Stimulated activated CD4-positive, alpha-beta T cell treated with anti-CD3 and anti-CD28 coated beads, Interleukin-15, amount 100 ng/mL, for 1 hour (primary cell): ENCODE data around the gene ADPGK.

Experiments used
- DNase-seq, 2 donors: peaks; one replicate each; pipeline ENCODE4 v3.0.0-alpha.2; 2020; ENCODE audit warnings: low read depth in 1 of 2, low spot score in 1 of 2

The ADPGK gene

DNA sequence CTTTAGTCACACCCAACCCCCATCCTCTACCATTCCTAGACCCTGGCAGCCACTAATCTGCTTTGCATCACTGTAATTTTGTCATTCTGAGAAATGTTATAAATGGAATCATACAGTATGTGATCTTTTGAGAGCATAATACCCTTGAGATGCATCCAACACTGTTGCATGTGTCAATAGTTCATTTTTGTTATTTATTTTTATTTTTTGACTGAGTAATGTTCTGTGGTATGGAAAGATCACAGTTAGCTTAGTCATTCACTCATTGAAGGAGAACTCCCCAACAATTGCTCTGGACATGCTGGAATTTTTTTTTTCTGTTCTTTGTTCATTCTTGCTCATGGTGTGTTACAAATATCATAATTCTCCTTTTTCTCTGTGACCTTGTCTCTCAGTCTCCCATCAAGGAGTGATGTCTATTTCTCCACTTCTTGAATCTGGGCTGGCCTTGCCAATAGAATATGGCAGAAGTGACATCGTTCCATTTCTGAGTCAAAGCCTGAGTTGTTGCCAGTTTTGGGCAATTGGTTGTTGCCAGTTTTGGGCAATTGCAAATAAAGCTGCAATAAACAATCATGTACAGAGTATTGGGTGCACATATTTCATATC is 6.8 kb upstream of the ADPGK start:
- DNase-seq: no peak

DNA sequence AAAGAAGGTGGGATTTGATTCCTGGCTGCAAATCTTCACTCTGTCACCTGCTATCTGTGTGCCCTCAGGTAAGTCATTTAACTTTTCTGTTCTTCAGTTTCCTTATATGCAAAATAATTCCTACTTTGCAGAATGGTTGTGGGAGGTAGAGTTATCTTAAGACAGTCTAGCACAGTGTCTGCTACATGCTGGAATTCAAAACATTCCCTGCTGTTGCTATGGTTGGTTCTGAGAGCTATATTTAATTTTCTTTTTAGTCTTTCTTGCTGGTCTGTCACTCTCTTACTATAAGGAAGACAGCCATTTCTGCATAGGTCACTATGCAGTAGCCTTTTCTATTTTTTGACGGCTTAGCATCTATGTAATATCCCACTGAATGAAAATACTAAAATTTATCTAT is 4.0 kb upstream of the ADPGK start:
- DNase-seq: no peak

DNA sequence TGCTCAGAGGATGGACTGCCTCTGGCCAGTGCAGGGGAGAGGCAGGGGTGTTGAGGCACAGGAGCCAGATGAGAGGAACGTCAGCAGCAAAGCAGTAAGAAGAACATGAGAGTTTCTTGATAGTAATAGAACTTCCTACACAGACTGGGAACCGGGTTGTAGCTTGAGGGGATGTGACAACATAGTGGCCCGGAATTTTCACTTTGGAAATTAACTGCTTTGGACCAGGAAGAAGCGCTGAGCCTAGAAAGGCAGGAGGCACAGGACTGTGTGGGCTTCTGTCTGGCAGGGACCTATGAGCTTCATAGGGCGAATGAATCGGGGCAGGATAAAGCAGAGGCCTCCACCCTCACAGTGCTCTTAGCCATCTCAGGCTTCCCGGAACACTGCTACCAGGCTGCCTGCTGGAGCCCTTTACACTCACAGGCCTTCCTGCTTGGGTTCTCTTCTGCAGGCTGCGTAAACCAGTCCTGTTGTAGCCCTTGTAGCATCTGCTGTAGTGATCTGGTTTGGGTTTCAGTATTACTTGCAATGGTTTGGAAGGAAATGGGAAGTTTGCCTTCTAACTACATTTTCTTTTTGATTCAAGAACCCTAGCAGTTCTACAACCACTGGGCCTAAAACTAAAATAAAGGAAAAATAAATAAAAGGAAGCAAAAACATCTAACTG is 3.3 kb upstream of the ADPGK start:
- no peak for DNase-seq

GRCh38 chr15:72786242-72786641 is 2.7 kb upstream of the ADPGK start:
- no peak for DNase-seq

DNA sequence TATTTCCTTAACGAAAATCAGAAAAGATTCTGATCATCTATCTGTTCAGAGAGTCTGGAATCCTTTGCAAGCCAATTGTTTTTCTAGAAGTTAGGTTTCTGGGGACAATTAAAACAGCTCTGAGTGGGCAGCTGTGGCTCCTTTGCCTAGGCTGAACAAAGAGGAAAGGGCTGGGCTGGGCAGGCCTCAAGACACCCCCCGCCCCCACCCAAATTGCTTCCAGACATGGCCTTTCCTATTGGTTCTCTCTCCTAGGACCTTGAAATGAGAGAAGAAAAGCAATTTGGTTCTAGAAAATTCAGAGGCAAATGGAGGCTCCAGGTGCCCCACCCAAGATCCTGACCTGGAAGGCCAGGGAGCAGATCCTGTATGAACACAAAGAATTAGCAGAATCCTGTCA is 2.3 kb upstream of the ADPGK start:
- DNase-seq: no peak

DNA sequence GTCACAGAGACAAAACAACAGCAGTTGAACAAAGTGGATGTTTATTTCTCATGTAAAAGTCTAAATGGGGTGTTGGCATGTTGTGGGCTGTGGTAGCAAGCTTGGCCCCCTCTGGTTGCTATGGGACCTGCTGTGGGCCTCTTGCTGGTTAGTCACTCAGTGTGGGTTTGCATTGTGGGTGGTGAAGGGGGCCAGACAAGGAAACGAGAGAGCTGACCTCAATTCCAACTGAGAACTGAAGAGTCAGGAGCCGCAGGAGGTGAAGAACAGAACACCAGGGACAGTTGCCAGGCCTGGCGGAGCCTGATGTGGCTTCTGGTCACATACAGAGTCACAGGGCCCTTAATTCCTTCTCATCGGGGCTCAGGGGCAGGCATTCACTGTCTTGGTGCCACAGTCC is 1.9 kb upstream of the ADPGK start:
- no peak for DNase-seq

GRCh38 chr15:72784456-72784876 is 908 bp upstream of the ADPGK start:
- DNase-seq: no peak

GRCh38 chr15:72783004-72783639 is 436 bp downstream of the ADPGK start:
- DNase-seq: peak in 1 of 2 donors; percentile 26

DNA sequence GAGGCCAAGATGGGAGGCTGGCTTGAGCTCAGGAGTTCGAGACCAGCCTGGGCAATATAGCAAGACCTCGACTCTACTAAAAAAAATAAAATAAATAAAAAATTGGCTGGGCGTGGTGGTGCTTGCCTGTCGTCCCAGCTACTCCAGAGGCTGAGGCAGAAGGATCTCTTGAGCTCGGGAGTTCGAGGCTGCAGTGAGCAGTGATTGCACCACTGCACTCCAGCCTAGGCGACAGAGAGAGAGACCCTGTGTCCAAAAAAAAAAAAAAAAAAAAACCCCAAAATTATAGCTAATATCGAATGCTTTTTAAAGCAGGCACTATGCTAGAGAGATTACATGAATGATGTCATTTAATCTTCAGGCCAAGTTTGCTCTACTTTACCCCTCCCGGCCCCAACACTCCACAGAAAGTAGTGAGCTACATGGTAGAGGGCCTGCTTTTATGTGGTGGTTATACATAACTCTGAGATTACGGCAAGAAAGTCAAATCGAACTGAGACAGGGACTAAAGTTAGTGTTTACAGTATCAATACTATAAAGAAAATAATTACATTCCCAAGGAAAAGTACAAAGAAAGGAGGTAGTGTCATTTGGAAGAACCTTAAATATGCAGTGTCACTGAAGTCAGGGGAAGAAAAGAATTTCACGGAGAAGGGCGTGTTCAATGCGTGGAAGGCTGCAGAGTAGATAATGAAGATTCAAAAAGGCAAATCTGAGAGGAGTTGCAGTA is 1.1 kb downstream of the ADPGK start:
- no peak for DNase-seq

DNA sequence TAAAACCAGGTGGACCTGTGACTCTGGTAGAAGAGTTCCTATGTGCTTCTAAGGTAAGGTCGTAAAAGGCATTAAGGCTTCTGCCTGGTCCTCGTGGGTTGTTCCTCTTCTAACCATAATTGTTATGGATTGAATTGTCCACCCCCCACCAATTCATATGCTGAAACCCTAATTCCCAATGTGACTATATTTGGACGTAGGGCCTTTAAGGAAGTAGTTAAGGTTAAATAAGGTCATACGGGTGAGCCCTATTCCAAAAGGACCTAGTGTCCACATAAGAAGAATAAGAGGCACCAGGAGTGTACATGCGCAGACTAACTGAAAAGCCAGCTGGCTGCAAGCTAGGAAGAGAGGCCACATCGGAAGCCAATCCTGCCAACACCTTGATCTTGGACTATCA is 1.9 kb downstream of the ADPGK start:
- DNase-seq: no peak

GRCh38 chr15:72778796-72779195 is 4.8 kb downstream of the ADPGK start:
- no peak for DNase-seq

GRCh38 chr15:72774696-72775383 is 8.7 kb downstream of the ADPGK start:
- DNase-seq: no peak

- DNase-seq: no peak
Observed at GRCh38 chr15:72771329-72771725, 12.2 kb downstream of the ADPGK start.

DNA sequence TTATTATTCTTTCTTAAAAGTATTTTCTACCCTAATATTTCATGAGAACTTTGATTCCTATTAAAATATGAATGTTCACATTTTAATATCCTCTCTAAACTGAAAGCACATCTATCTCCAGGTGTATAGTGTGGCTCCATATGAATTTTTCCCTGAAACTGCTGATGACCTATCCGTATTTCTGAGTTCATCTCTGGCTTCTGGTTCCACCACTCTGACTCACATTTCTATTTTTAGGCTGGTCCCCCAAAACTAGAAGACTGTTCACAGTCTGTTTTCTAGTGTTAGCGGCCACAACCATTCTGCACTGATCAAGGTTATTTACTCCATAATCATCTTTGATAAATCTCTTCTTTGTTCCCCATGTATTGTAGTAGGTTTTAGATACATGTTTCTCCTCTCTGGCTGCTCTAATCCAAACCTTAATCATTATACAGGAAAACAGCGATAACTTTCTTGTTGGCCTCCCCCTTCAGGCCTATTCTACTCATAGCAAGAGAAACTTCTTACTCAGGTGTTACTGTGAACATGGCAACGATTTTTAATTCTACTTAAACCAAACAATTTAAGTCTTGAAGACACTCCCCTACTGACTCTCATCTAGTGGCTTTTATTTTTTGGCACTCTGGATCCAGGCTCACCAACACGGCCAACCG is 12.8 kb downstream of the ADPGK start:
- DNase-seq: no peak

DNA sequence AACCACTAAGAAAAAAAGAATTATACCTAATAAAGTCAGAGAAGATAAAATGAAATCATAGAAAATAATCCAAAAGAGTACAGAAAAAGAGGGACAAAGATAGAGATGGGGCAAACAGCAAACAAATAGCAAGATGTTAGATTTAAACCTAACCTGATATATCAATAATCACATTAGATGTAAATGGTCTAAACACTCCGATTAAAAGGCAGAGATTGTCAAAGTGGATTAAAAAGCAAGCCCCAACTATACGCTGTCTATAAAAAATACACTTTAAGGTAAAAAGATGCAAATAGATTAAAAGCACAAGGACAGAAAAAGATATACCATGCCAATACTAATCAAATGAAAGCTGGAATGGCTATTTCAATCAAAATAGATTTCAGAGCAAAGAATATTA is 16.8 kb downstream of the ADPGK start:
- DNase-seq: no peak

DNA sequence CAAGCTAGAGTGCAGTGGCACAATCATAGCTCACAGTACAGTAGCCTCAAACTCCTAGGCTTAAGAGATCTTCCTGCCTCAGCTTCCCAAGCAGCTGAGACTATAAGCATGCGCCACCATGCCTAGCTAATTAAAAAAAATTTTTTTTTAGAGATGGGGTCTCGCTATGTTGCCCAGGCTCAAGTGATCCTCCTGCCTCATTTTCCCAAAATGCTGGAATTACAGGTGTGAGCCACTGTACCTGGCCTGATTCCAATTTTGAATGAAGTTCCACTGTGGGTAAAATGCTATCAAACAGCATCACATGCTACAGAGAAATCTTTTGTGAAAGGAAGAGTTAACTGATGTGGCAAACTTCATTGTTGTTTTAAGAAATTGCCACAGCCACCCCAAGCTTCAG is 17.5 kb downstream of the ADPGK start:
- DNase-seq: no peak

GRCh38 chr15:72764656-72765055 is 18.9 kb downstream of the ADPGK start:
- no peak for DNase-seq

GRCh38 chr15:72760590-72761260 is 22.8 kb downstream of the ADPGK start:
- no peak for DNase-seq

DNA sequence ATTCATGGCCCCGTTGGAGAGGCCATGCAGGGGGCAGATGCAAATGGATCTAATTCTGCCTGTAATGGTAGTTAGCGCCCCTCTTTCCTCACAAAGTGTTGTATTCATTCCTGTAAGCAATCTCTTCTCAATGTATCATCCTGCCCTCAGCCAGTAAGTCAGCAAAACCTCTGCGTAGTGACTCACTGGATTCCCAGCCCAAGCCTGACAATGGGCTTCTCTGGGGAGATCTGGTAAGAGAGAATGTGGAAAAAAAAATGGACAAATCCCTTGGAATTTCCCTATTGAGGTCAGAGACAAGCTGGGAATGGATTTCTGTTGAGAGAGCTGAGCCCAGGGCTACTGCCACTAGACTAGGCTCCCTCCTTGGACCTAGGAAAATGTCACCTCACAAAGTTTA is 25.4 kb downstream of the ADPGK start:
- no peak for DNase-seq

GRCh38 chr15:72754096-72754495 is 29.5 kb downstream of the ADPGK start:
- no peak for DNase-seq
